Measurements from ENCODE around the gene PPP2R2C.

GRCh38 chr4:6501171-6501570, 28.8 kb upstream of the PPP2R2C start:
- TF ChIP-seq RAD21 (conservative IDR thresholded peaks at IDR 0.05), result no peak
- TF ChIP-seq CTCF (IDR thresholded peaks at IDR 0.05; ENCODE audit: poor library complexity, severe bottlenecking), result no peak
- no peak for TF ChIP-seq EZH2 (IDR thresholded peaks at IDR 0.05; ENCODE audit: borderline replicate concordance, insufficient read depth, low read length, poor library complexity, severe bottlenecking)
- no peak for TF ChIP-seq SMC3 (conservative IDR thresholded peaks at IDR 0.05; ENCODE audit: poor library complexity)
- no peak for TF ChIP-seq POLR2AphosphoS5 (IDR thresholded peaks at IDR 0.05)
- no peak for TF ChIP-seq TAF1 (IDR thresholded peaks at IDR 0.05; ENCODE audit: low read depth)
- TF ChIP-seq, protein P1, sequence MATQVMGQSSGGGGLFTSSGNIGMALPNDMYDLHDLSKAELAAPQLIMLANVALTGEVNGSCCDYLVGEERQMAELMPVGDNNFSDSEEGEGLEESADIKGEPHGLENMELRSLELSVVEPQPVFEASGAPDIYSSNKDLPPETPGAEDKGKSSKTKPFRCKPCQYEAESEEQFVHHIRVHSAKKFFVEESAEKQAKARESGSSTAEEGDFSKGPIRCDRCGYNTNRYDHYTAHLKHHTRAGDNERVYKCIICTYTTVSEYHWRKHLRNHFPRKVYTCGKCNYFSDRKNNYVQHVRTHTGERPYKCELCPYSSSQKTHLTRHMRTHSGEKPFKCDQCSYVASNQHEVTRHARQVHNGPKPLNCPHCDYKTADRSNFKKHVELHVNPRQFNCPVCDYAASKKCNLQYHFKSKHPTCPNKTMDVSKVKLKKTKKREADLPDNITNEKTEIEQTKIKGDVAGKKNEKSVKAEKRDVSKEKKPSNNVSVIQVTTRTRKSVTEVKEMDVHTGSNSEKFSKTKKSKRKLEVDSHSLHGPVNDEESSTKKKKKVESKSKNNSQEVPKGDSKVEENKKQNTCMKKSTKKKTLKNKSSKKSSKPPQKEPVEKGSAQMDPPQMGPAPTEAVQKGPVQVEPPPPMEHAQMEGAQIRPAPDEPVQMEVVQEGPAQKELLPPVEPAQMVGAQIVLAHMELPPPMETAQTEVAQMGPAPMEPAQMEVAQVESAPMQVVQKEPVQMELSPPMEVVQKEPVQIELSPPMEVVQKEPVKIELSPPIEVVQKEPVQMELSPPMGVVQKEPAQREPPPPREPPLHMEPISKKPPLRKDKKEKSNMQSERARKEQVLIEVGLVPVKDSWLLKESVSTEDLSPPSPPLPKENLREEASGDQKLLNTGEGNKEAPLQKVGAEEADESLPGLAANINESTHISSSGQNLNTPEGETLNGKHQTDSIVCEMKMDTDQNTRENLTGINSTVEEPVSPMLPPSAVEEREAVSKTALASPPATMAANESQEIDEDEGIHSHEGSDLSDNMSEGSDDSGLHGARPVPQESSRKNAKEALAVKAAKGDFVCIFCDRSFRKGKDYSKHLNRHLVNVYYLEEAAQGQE (IDR thresholded peaks at IDR 0.05; ENCODE audit: borderline replicate concordance), result no peak
